GM10266 (cell line): ENCODE data around the gene KIAA0319L.
A peak's percentile ranks its signal among the peaks of the same experiment; 100 is the strongest.

ENCODE experiments used
- DNase-seq: peaks from one replicate; pipeline ENCODE4 v3.0.0; 2012; ENCODE audit errors: extremely low spot score
- CTCF ChIP-seq: IDR thresholded peaks from 2 replicates; pipeline ENCODE4 v1.5.1; 2012; ENCODE audit warnings: mild to moderate bottlenecking, low read depth; ENCODE audit not compliant: control insufficient read depth, insufficient read depth; ENCODE audit errors: missing control alignments

KIAA0319L gene

GRCh38 chr1:35557118-35557610, at the start of gene KIAA0319L:
Gene KIAA0319L (minus strand): TSS chr1:35557403. CDS start chr1:35554491, 2,912 bp downstream.
- no peak for TF ChIP-seq CTCF
- peak; percentile 91 for DNase-seq

DNA sequence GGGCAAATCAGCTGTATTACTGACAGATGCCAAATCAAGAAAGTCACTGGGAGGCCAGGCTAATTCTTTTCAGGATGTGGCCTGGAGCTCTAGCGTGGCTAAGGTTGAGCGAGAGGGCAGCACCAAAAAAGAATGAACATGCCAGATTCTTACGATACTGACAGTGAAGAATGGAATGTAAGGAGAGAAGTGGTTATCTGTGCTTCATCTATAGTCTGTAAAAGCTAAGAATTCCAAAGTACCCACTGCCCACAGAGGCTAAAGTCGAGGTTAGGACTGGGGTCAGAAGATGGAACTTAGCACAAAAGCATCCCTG, 48.6 kb upstream of the KIAA0319L start:
- no peak for TF ChIP-seq CTCF
- no peak for DNase-seq

DNA sequence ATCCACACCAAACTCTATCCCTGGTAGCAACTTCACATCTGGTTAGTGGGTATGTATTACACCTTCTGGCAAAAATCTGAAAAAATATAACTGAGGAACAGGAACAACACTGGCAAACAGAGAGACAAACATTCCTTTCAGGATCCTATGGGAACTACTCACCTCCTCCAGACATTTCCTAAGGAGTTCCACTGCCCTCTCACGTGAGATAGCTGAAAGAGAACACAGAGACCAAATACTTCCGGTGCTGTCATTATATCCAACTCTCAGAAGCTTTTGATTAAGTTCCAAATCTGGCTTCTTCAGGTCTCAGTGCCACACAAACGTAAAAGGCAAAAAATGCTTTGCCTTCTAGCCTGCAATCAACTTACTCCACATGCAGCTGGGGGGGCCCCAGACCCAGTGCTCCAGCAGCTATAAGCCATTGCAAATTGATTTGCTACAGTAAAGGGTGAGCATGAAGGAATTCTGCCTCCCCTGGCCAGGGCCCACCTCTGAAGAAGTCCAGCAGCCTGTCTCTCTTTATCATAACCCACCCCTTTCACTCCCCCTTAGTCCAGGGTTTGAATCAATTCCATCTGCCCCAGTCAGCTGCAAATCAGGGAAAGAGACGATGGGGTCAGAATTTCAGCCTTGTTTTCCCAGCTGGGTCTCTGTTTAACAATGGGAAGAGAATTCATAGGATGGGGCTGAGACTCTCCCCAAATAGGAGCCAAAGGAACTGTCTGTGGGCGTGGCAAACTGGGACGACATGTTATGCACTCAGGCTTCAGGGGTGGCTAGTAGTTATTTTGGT, 48.1 kb upstream of the KIAA0319L start:
- DNase-seq = no peak
- TF ChIP-seq CTCF = no peak

DNA sequence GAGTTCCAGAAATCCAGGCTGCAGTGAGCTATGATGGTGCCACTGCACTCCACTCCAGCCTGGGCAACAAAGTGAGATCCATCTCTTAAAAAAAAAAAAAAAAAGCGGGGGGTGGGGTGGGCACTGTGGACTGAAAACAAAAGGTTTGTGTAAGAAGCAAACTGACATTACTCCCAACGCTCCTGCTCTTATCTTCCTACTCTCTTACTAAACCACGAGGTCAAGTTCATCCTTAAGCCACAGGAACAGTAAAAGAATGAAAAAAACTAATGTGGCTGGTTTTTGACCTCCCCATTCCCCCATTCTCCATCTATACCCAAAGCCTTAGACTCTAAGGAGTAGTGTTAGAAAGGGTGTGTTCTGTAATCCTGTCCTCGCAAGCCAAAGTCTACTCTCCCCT, 46.7 kb upstream of the KIAA0319L start:
- TF ChIP-seq CTCF = no peak
- DNase-seq = no peak

DNA sequence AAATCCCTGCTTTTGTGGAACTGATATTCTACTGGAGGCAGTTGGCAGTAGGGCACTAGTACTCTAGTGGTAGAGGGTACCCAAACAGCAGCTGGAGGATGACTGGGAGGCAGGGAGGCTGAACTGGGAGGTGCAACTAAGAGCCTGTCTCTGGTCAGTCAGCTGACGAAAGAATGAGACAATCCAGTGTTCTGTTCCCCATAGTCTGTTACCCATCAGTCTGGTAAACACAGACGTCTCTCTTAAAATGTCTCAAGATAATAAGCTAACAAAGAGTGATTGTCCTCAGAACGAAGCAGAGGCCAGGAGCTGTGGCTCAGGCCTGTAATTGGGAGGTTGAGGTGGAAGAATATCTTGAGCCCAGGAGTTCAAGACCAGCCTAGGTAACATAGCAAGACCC, 46.3 kb upstream of the KIAA0319L start:
- no peak for TF ChIP-seq CTCF
- no peak for DNase-seq

GRCh38 chr1:35600593-35600992, 43.4 kb upstream of the KIAA0319L start:
- TF ChIP-seq CTCF = no peak

DNA sequence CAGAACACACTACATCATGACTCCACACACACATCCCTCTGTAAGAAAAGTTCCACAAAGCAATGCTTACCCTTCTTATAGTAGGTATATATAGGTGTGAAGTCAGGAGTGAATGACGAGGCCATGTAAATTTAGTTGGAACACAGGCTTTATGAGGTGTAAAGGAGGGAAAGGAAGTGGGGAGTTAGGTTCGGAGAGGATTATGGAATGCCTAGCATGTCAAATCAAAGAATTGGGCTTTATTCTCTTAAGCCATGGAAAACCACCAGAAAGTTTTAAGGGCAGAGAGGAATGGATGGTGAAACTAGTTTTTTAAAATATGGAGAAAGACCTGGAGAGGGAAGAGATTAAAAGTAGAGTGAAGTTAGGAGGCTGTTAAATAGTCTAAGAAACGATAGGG, 42.2 kb upstream of the KIAA0319L start:
- TF ChIP-seq CTCF = no peak
- no peak for DNase-seq

More at GRCh38 chr1:35600593-35600992, 43.4 kb upstream of the KIAA0319L start:
- no peak for DNase-seq
